Stimulated activated CD4-positive, alpha-beta T cell treated with anti-CD3 and anti-CD28 coated beads, Interleukin-4, amount 100 ng/mL, for 1 hour (primary cell): ENCODE results near the gene OXSM.

ENCODE experiments used
- DNase-seq: peaks from one replicate; pipeline ENCODE4 v3.0.0-alpha.2; 2020

Gene OXSM

GRCh38 chr3:25812644-25813043 lies 22.8 kb downstream of the OXSM start:
- DNase-seq, result no peak

- DNase-seq, result no peak
Observed at GRCh38 chr3:25817107-25817506, 27.2 kb downstream of the OXSM start.

GRCh38 chr3:25817638-25818037 lies 27.7 kb downstream of the OXSM start:
- no peak for DNase-seq

- DNase-seq, result no peak
Observed at GRCh38 chr3:25818335-25818734, 28.4 kb downstream of the OXSM start.

- DNase-seq, result no peak
Observed at GRCh38 chr3:25820366-25820765, 30.5 kb downstream of the OXSM start.

- DNase-seq, result no peak
Observed at GRCh38 chr3:25820816-25821486, 31.1 kb downstream of the OXSM start.

- DNase-seq, result no peak
Observed at GRCh38 chr3:25821746-25822573, 32.1 kb downstream of the OXSM start.

- DNase-seq, result no peak
Observed at GRCh38 chr3:25823314-25823713, 33.4 kb downstream of the OXSM start.

- DNase-seq, result no peak
Observed at GRCh38 chr3:25826510-25826909, 36.6 kb downstream of the OXSM start.

GRCh38 chr3:25830373-25831280 lies 40.7 kb downstream of the OXSM start:
- no peak for DNase-seq

GRCh38 chr3:25831578-25831977 lies 41.7 kb downstream of the OXSM start:
- no peak for DNase-seq

GRCh38 chr3:25834346-25834745 lies 44.5 kb downstream of the OXSM start:
- DNase-seq, result no peak

GRCh38 chr3:25836579-25836978 lies 46.7 kb downstream of the OXSM start:
- DNase-seq, result no peak

- no peak for DNase-seq
Observed at GRCh38 chr3:25837038-25837437, 47.1 kb downstream of the OXSM start.

- no peak for DNase-seq
Observed at GRCh38 chr3:25840099-25840498, 50.2 kb downstream of the OXSM start.

- DNase-seq, result no peak
Observed at GRCh38 chr3:25843332-25843731, 53.4 kb downstream of the OXSM start.
